ENCODE measurements around the gene UPP2.

The UPP2 gene

DNA sequence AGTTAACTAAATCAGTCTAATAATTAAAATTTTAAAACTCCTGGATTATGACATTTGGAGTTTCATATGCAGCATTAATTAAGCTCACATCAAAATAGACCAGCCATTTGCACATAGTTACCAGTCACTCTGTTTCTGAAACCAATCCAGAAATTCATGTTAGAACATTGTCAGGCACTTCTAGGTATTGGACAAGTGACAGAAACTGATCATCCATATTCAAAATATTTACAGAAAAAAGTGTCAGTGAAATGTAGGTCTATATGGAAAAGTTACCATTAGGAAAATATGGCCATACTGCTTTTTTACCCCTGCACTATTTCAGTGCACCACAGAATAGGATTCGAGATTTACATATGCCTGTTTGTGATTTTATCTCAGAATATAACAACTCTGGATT lies 33.4 kb downstream of the UPP2 start:
- no peak for DNase-seq (ENCODE audit: low read depth in 2 of 3, low spot score in 1 of 3)

DNA sequence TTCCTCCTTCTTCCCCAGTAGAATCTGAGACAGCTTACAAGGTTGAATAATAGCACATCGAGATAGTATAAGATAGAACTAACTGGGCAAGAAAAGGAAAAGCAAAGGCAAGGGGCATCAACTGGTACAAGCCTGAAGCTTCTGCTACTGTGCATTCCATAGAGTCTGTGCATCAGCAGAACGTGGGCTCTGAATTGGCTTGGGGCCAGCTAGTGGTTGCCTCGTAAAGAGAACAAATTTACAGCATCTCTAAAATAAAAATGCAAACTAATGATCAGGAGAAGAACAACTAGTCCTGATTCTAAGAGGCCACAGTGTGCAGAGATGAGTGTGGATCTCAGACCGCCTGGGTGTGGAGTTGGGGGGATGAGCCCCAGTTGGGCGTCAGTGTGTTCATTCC lies 36.6 kb downstream of the UPP2 start:
- DNase-seq (ENCODE audit: low read depth in 2 of 3, low spot score in 1 of 3): no peak

GRCh38 chr2:158140201-158140600 lies 38.5 kb downstream of the UPP2 start:
- no peak for DNase-seq (ENCODE audit: low read depth in 2 of 3, low spot score in 1 of 3)

DNA sequence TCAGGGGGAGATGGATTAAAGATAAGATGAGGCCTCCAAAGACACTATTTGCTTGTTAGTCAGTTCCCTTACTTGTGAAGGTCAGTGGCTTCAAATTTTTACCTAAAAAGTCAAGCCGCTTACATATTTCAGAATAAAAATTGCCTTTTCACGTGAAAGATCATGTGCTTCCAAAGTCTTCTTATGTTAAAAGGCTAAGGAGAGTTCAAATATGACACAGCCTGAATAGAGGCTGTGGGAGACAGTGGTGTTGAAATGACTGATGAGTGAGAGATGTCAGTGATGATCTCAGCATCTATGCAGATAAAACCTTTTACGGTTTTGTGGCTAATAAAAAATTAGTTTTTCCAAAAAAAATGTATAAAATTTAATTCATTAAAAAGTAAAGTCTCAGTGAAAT lies 40.5 kb downstream of the UPP2 start:
- no peak for DNase-seq (ENCODE audit: low read depth in 2 of 3, low spot score in 1 of 3)

GRCh38 chr2:158142568-158143332 lies 41.1 kb downstream of the UPP2 start:
- no peak for DNase-seq (ENCODE audit: low read depth in 2 of 3, low spot score in 1 of 3)

GRCh38 chr2:158143703-158144360 lies 42.2 kb downstream of the UPP2 start:
- no peak for DNase-seq (ENCODE audit: low read depth in 2 of 3, low spot score in 1 of 3)

GRCh38 chr2:158144914-158145625 lies 43.4 kb downstream of the UPP2 start:
- DNase-seq (ENCODE audit: low read depth in 2 of 3, low spot score in 1 of 3): no peak

- no peak for DNase-seq (ENCODE audit: low read depth in 2 of 3, low spot score in 1 of 3)
Measured at GRCh38 chr2:158153270-158154015, 51.8 kb downstream of the UPP2 start.

DNA sequence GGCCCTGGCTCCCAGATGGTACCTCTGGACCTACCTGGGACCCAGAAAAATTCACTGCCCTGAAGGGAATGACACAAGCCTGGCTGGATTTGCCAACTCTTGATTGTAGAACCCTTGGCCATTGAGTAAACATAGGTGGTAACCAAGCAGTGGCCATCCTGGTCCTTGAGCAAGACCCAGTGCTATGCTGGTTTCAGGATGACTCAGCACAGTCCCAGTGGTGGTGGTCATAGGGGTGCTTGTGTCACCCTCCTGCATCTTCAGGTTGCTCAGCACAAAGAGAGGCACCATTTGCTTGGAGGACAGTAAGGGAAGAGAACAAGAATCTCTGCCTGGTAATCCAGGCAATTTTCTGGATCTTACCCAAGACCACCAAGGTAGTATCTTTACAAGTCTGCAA lies 52.9 kb downstream of the UPP2 start:
- DNase-seq (ENCODE audit: low read depth in 2 of 3, low spot score in 1 of 3): no peak

DNA sequence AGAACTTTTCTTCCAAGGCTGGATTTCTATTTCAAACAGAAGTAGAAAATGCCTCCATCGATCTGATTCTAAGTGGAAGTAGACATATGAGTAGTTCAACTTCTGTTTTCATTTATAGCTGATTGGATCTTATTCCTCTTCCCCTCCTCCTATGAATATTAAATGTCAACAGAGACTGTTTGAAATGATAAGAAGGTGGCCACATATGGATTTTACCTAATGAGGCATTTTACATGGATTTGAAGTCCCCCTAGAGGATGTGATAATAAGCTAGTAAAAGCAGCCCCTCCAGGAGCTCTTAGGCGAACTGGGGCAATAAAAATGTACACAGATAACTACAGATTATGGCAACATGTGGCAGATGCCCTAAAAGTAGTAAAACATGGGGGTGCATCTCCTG lies 71.0 kb downstream of the UPP2 start:
- DNase-seq (ENCODE audit: low read depth in 2 of 3, low spot score in 1 of 3): no peak

- no peak for DNase-seq (ENCODE audit: low read depth in 2 of 3, low spot score in 1 of 3)
Measured at GRCh38 chr2:158174495-158174894, 72.8 kb downstream of the UPP2 start.

- no peak for DNase-seq (ENCODE audit: low read depth in 2 of 3, low spot score in 1 of 3)
Measured at GRCh38 chr2:158174956-158175355, 73.3 kb downstream of the UPP2 start.

GRCh38 chr2:158178646-158179045 lies 77.0 kb downstream of the UPP2 start:
- DNase-seq (ENCODE audit: low read depth in 2 of 3, low spot score in 1 of 3): no peak

GRCh38 chr2:158179660-158180059 lies 78.0 kb downstream of the UPP2 start:
- DNase-seq (ENCODE audit: low read depth in 2 of 3, low spot score in 1 of 3): no peak

GRCh38 chr2:158181171-158181570 lies 79.5 kb downstream of the UPP2 start:
- DNase-seq (ENCODE audit: low read depth in 2 of 3, low spot score in 1 of 3): no peak

DNA sequence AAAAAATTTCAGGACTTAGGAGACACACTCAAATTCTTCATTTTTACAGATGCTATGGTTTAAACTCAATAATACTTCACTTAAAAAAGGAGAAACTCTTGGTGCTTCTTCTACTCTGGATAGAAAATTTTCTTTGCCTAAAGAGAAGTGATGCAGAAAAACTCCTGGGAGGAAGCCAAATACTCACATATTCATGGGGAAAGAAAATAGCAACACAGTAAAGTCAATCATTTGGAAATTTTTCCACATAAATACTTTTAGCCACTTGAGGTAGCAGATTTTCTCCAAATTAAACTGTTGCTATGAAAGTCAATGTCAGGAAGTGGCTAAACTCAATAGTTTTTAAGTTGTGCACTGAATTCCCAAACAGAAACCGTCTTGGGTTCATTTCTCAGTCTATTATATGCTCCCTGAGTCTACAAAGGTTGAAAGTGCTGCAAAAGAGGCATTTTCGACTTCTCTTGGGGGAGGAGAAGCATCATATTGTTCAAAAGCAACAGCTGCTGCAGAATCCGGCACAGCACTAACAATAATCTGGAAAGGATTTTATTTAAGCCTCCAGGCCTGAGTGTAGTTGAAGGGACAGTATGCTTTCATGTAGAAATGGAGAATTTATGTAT lies 81.1 kb downstream of the UPP2 start:
- DNase-seq (ENCODE audit: low read depth in 2 of 3, low spot score in 1 of 3): no peak

DNA sequence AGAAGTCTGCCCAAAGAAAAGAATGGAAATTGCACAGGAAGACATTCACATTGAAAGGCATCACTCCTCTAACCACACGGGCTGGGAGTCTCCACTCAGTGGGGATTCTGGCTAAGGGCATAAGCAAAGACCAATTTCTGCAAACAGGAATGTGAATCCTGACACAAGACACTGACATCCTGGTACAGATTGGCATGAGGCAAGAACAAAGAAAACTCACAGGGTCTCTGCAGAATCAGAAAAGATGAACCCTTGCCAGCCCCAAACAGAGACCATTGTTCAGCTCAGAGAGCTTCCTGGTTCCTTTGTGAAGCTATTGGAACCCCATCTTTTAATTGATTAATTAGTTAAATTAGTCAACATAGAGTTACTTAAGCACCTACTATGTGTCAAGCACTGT lies 82.3 kb downstream of the UPP2 start:
- no peak for DNase-seq (ENCODE audit: low read depth in 2 of 3, low spot score in 1 of 3)

DNA sequence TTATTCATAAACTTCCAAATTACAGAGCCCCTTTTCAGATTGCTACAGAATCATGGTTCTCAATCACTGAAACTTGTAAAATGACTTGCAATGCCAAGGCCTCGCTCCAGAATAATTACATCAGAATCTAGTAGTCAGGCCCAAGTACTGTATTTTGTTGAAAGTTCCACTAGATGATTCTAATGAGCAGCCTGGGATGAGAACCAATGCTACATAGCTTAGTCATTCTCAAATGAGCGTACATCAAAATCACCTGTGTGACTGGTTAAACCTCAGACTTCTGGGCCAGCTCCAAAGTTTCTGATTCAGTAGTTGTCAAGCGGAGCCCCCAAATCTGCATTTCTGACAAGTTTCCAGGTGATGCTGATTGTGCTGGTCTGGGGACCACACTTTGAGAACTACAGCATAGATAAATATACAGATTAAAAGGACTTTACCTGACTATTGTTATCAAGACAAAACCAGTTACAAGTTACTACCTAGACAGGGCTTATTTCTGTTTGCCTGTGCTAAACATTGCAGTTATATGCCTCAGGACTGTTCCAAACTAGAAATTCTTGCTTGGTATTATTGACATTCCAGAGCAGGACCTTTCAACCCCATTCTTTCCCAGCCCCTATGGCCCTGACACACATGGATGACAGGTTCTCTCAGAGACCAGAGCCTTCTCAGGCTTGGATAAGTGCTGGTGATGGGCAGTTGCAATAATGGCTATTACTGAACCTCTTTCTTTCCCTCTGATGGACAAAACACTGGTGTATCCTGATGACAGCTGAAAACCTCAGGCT lies 83.1 kb downstream of the UPP2 start:
- no peak for DNase-seq (ENCODE audit: low read depth in 2 of 3, low spot score in 1 of 3)
